HuH-7 (cell line): Measurements from ENCODE around the gene SIX4.
"Not testable (repeated sequence)": the region's sequence is repeated elsewhere in the genome, so short reads cannot be mapped to it uniquely, and the experiment has no call there.

ENCODE experiments used
- DNase-seq: peaks from one replicate; pipeline ENCODE4 v3.0.0; 2011; ENCODE audit warnings: low spot score

The SIX4 gene

GRCh38 chr14:60723907-60724618 is at the start of gene SIX4:
Gene SIX4, minus strand, starts transcription at chr14:60724351. Its CDS starts 277 bp downstream, at chr14:60724074.
- DNase-seq = peak; percentile 90

GRCh38 chr14:60773558-60773957 is 49.4 kb upstream of the SIX4 start:
- DNase-seq = no peak

GRCh38 chr14:60771117-60771516 is 47.0 kb upstream of the SIX4 start:
- no peak for DNase-seq

- no peak for DNase-seq
Observed at GRCh38 chr14:60768602-60769001, 44.5 kb upstream of the SIX4 start.

GRCh38 chr14:60760644-60761364 is 36.7 kb upstream of the SIX4 start:
- DNase-seq = no peak

GRCh38 chr14:60760209-60760608 is 36.1 kb upstream of the SIX4 start:
- DNase-seq = no peak

- no peak for DNase-seq
Observed at GRCh38 chr14:60758885-60759284, 34.7 kb upstream of the SIX4 start.

- no peak for DNase-seq
Observed at GRCh38 chr14:60757567-60758002, 33.4 kb upstream of the SIX4 start.

- no peak for DNase-seq
Observed at GRCh38 chr14:60756847-60757246, 32.7 kb upstream of the SIX4 start.

- no peak for DNase-seq
Observed at GRCh38 chr14:60753264-60754119, 29.3 kb upstream of the SIX4 start.

GRCh38 chr14:60744566-60744965 is 20.4 kb upstream of the SIX4 start:
- no peak for DNase-seq

- no peak for DNase-seq
Observed at GRCh38 chr14:60738843-60739508, 14.8 kb upstream of the SIX4 start.

GRCh38 chr14:60736494-60736893 is 12.3 kb upstream of the SIX4 start:
- DNase-seq = no peak

- DNase-seq = no peak
Observed at GRCh38 chr14:60735416-60735815, 11.3 kb upstream of the SIX4 start.

GRCh38 chr14:60734465-60735242 is 10.5 kb upstream of the SIX4 start, which contains the start of gene MNAT1:
Gene MNAT1, plus strand, starts transcription at chr14:60734761. Its CDS starts 102 bp downstream, at chr14:60734863.
- DNase-seq = peak; percentile 64

GRCh38 chr14:60732840-60733483 is 8.8 kb upstream of the SIX4 start:
- no peak for DNase-seq

- DNase-seq = not testable (repeated sequence)
Observed at GRCh38 chr14:60731291-60731690, 7.1 kb upstream of the SIX4 start.

- peak; percentile 44 for DNase-seq
Observed at GRCh38 chr14:60723116-60723906, 840 bp downstream of the SIX4 start.

GRCh38 chr14:60722357-60723115 is 1.6 kb downstream of the SIX4 start:
- DNase-seq = peak; percentile 90
